GM13976 (cell line): Measurements from ENCODE around the gene CHRNG.
"Not testable (repeated sequence)": the region's sequence is repeated elsewhere in the genome, so short reads cannot be mapped to it uniquely, and the experiment has no call there.

Source experiments
- DNase-seq: peaks from one replicate; pipeline ENCODE4 v3.0.0; 2012; ENCODE audit warnings: low spot score
- in situ Hi-C: fragments of 300-500 bp; cut with MboI; formaldehyde crosslinking; loops from one replicate; pipeline ENCODE4 v1.12.0; 2022; ENCODE audit warnings: low sequenced_read_pairs, mixed read lengths, inconsistent platforms; ENCODE audit not compliant: unreplicated experiment
- TF ChIP-seq, protein P1 (sequence below): IDR thresholded peaks from 2 replicates; pipeline ENCODE4 v1.5.1; 2012; ENCODE audit warnings: borderline replicate concordance, mild to moderate bottlenecking; ENCODE audit not compliant: insufficient read depth; ENCODE audit errors: extremely low read depth, missing control alignments, control extremely low read depth

Gene CHRNG

DNA sequence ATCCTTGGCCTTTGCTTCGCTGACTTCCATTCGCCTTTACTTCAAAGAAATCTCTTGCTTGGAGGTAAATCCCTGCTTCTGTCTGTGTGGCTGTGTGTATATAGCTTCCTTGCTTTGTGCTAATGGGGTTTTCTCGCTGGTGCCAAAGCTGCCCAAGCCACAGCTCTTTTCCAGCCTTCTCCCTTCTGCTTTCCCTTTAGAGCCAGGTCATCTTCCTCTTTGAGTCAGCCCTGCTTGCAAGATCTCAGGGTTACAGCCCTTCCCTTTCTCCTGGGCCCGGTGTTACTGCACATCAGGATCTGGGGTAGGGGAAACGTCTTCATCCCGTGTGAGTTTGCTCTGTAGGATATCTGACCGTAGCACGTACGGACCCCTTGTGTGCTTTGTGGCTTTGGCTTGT lies 30.0 kb downstream of the CHRNG start:
- TF ChIP-seq, protein P1, sequence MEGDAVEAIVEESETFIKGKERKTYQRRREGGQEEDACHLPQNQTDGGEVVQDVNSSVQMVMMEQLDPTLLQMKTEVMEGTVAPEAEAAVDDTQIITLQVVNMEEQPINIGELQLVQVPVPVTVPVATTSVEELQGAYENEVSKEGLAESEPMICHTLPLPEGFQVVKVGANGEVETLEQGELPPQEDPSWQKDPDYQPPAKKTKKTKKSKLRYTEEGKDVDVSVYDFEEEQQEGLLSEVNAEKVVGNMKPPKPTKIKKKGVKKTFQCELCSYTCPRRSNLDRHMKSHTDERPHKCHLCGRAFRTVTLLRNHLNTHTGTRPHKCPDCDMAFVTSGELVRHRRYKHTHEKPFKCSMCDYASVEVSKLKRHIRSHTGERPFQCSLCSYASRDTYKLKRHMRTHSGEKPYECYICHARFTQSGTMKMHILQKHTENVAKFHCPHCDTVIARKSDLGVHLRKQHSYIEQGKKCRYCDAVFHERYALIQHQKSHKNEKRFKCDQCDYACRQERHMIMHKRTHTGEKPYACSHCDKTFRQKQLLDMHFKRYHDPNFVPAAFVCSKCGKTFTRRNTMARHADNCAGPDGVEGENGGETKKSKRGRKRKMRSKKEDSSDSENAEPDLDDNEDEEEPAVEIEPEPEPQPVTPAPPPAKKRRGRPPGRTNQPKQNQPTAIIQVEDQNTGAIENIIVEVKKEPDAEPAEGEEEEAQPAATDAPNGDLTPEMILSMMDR, result no peak
- in situ Hi-C loops, result no loop called here
- no peak for DNase-seq

DNA sequence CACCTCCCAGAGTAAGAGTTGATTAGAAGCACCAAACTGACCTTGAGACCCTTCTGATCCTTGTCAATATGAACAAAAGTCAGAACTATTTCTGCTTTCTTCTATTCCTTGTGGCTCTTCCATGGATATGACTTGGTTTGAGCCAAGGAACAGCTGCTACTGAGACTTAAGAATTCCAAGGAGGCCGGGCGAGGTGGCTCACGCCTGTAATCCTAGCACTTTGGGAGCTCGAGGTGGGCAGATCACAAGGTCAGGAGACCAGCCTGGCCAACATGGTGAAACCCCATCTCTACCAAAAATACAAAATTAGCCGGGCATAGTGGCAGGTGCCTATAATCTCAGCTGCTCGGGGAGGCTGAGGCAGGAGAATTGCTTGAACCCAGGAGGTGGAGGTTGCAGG lies 31.0 kb downstream of the CHRNG start:
- in situ Hi-C loops, DNase-seq: not testable (repeated sequence)

DNA sequence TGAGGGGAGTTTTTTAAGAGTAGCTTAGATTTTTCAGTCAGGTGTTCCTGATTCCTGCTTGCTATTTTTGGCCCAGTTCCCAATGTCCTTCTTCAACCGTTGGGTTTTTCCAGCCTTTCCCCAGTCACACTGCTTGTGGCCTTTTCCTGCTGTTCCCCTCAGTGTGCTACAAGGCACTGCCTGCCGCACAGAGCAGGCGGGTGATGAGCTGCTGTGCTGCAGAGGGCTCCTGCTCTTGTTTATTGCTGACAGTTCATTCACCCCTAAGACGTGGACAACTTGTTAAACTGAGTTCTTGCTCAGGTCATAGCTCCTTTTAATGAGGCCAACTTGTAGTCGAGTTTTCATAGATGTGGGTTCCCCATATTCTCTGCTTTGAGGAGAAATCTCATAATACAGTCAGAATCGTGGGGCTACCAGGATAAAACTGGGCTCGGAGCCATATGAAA lies 31.6 kb downstream of the CHRNG start:
- no peak for DNase-seq
- TF ChIP-seq, protein P1, result no peak

DNA sequence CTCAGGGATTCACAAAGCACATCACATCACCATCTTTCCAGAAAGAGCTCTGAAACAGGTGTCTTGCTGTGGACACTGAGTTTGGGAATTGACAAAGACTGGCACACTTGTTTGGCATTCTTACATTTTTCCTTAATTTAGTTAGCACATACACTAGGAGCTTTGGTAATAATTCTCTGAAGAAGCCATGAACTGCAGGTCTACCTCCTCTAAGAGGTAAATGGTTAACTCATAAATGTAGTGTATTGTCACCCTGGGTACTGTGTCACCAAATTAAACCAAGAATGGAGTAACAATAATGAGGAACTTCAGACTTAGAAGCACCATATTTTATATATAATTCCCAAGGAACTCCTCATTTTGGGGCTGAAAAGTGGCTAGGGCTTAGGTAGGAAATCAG lies 33.5 kb downstream of the CHRNG start:
- TF ChIP-seq, protein P1, result no peak
- DNase-seq, result no peak
- in situ Hi-C loops, result no loop called here

More for the DNA sequence above, 31.6 kb downstream of the CHRNG start:
- in situ Hi-C loops, result no loop called here

DNA sequence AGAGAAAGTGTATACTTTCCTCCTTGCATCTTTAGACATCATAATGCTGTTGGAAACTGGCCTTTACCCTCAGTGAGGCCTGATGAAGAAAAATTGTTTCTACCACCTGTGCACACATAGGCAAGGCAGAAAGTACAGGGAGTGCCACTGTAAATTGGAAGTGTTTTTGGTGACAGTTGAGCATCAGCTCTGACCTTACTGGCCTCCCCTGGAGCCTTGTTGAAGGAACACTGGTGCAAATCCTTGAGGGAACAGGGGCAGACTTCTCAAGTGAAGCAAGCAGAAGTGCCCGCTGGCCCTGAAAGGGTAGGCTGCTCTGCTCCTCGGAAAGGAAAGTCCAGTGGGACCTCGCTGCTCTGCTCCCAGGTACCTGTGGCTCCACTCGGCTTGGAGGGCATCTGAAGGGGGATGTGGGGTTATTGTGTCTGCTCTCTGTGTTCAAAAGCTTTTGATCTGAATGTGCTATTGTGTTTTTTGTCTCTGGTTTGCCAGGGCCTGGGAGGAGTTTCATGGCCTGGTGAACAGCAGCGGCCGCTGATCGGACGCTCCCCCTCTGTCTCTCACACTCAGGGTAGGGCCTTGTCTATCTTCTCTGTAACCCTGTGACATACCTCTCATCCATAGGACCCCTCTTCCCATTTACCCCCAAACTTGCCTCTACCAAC lies 34.4 kb downstream of the CHRNG start:
- in situ Hi-C loops, result no loop called here
- no peak for DNase-seq
- TF ChIP-seq, protein P1, result no peak

DNA sequence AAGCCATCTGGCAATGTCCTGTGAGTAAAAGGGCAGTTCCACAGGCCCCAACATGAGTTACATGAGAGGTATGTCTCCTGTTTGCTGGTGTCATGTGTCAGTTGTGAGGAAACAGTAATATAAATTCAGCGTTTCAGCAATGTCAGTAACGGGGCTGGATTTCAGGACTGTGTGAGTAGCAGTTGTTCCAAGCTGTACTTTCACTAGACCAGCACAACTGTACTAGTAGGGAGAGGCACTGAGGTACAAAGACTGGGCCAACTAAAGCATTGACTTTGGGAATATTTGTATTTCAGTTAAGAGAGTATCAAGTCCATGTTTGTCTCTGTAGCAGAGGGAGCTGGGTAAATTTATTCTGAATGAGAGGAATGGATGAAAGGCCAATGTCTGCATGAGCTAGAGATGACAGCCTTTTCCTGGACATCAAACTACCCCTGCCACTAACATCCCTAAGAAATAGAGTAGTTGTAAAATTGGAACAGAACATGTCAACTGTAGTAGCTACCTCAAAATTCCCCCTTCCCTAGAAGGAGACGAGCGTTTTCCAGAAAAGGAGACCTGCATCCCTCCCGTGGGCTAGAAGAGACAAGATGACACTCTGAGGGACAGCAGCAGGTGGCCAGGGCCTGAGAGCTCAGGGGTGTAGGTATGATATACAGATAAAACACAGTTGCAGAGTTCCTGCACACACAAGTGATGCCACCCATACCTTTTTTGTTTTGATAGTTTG lies 35.3 kb downstream of the CHRNG start:
- in situ Hi-C loops, result no loop called here
- TF ChIP-seq, protein P1, result no peak
- no peak for DNase-seq

DNA sequence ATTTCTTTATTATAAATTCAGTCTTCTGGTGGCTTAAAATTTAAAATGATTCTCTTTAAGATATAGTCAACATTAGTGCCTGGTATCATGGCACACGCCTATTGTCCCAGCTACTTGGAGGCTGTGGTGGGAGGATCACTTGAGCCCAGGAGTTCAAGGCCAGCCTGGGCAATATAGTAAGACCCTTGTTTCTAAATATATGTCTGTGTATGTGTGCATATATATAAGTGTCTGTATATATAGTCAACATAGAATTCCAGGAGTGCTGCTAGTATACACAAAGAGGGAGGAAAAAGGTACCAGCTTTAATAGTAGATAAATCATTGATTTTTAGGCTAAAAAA lies 35.9 kb downstream of the CHRNG start:
- in situ Hi-C loops, result no loop called here
- TF ChIP-seq, protein P1, result no peak
- DNase-seq, result no peak
